GM21447 (cell line): ENCODE measurements around the gene COG3.

Experiments used
- ATAC-seq: cut with Tn5 transposase; IDR thresholded peaks from one replicate; pipeline ENCODE4 v1.9.1; 2021; ENCODE audit not compliant: unreplicated experiment

The COG3 gene

DNA sequence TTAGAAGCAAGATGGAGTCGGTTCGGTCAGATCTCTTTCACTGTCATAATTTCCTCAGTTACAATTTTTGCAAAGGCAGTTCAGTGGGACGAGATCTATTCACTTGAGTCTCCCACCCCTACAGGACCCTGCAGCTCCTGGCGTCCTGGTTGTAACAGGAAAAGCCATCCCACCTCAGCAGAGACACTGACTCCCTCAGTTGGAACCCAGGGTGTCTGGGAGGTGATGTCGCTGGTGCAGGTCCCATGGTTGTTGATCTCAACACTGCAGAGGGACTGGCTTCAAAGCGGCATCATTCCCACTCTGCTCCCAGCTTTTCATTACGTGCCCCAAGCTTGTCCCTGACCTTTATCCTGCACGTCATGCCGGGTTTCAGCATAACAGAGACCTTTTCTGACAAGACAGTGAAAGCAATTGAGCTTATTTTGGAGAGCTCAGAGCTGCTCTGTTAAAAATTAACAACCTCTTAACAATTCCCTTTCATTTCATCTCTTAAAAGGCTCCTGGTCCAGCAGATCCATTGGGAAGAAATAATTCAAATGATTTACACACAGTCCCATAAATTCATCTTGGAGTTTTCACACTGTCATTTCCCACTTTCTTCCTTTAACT is 17.6 kb upstream of the COG3 start:
- ATAC-seq: no peak

DNA sequence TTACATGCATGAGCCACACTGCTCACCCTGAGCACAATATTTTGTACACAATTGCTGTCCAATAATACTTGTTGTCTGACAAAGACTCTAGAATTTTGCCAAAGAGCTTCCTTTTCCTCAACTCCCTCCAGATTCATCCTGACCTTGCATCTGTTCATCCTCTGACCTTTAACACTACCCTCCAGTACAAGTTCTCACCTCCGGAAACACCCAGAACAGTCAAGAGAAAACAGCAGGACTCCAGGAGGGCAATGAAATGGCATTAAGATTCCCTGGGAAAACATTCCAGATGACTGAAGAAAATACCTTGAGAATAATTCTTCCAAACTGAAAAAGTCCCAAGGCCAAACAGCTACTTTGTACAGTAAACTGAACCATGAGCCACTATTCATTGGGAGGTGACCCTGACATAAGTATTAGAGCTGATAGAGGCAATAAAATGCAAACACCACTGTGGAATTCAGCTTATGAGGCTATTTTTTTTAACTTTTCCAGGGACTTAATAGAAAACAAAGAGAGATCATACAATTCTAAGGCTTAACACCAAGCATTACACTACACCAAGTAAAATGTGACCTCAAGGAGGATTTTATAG is 15.7 kb upstream of the COG3 start:
- ATAC-seq: no peak

DNA sequence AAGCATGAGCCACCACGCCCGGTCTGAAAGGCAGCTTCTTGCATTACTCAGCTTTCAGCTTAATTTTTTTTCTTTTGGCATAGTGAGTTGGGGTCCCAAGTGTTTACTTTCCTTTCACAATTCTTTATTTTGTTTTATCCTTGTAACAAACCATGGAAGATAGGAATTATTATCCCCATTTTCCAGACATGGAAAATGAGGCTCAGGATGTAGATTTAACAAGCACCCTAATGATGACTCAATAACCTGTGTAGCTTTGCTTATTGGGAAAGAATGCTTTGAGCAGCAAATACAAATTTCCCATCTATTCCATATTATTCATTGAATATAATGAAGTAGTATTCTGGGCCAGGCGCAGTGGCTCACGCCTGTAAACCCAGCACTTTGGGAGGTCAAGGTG is 13.5 kb upstream of the COG3 start:
- no peak for ATAC-seq

DNA sequence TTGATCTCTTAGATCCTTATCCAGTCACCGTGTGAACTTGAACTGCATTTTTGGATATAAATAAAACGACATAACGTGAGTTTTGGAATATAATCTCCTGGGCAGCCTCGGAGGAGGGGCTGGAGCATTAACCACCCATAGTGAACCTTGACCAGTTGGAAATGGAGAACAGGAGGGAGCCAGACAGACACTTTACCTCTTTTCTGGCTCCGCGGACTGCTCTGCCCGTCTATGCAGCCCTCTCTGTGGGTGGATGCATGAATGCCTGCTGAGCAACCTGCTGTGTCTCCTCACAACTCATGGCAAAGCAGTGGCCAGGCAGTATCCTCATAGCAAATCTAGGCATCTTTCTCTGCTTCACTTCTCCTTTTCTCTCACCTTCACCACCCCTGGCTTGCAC is 10.5 kb upstream of the COG3 start:
- ATAC-seq: no peak

DNA sequence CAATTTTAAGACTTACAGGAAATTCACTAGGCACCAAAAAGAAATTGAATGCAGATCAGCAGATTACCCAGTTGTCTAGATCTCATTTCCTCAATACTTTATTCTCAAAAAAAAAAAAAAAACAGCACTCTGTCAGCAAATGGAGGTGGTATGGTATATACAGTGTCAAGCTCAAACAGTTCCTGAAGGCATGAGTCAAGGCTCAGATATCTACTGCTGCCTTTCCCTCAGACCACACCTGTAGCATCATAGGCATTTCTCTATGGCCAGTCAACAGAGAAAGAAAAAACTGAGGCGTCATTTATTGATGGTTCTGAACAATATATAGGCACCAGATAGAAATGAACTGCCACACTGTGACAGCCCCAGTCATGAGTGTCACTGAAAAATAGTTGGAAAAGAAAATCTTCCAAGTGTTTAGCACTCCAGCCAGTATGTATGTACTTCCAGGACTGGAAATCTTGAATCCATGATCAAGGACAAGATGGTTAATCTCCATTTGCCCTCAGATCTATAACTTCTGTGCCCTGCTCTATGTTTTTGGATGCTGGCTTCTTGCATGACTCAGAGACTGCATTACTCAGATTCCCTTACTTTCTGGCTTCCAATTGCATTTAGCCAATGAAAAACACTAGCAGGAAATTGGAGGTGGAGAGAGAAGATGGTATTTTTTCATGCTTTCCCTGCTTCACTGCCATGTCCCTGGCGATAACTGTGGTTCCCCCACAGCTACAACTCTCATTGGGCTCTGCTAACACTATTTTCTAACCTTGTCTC is 8.4 kb upstream of the COG3 start:
- no peak for ATAC-seq

DNA sequence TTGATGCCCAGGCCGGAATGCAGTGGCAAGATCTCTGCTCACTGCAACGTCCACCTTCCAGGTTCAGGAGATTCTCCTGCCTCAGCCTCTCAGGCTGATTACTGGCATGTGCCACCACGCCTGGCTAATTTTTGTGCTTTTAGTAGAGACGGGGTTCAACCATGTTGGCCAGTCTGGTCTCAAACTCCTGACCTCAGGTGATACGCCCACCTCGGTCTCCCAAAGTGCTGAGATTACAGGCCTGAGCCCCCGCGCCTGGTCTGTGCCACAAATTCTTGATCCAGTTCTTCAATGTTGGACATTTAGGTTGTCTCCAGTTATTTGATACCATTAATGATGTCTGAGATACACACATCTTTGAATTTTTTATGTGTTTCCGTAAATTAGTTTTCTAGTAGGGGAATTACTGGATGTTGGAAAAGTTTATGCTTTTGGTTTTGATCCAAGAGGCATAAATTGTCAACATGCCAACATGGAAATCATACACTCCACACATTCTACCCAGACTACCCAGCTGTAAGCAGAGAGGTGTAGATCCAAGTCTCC is 525 bp upstream of the COG3 start:
- no peak for ATAC-seq

DNA sequence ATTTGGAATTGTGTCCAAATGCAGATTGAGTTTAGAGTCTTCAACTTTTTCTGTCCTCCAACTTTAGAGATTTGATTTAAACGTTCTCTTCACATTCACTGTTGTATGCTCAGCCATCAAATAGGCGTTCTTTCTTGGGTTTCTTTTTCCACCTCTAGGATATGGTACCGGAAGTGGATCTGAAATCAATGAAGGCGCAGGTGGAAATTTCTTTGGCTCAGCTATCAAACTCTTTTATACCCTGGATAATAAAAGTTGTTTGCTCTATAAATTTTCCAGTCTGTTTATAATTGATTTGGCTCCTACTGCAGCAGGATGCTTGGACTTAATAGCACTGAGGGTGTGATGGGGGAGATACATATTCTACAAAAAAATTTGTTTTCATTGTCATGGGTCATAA is 1.6 kb downstream of the COG3 start:
- ATAC-seq: no peak

DNA sequence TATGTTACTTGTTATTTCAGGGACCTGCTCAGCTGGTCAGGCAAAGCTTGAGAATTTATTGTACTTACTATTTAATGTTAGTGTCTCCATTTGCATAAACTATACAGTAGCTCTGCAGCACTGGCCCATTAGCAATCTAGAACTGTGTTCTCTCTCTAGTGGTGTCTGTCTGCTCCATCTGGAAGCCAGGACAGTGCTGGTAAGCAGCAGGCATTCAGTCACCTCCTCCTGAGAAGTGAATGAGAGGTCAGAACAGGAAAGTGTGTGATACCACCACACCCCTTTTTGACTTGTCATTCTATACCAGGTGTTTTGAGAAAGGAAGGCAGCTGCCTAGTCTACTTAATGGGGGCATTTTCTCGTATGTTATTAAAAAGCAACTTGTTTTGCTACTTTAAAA is 3.9 kb downstream of the COG3 start:
- ATAC-seq: no peak

DNA sequence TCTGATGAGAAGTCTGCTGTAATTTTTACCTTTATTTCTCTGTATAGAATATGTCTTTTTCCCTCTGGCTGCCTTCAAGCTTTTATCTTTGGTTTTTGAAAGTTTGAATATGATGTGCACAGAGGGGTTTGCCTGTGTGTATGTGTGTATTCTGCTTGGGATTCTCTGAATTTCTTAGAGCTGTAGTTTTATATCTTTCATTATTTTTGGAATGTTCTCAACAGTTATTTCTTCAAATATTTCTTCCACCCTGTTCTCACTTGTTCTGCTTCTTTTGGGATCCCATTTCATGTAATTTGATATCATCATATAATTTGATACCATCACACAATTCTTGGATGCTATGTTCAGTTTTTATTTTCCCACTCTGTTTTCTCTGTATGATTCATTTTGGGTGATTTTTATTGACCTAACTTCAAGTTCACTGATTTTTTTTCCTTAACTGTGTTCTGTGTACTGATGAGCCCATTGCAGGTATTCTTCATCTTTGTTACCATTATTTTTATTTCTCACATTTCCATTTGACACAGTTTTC is 7.5 kb downstream of the COG3 start:
- ATAC-seq: no peak

DNA sequence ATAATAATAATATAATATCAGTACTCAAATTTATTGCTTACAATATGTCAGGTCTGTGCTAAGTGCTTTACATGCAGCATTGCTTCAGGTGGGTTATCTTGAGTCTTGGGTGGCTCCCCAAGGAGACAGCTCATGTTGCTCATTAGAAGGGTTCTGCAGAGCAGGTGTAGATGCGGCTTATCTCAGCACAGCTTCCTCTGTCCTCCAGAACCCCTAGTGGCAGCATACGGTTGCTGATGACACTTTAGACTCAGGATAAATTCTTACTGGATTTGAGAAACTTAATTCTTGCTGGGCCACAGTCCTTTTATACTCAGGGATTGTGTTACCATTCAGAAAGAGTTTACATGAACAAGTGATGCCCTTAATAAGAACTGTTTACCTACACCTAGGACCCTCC is 8.9 kb downstream of the COG3 start:
- ATAC-seq: no peak

DNA sequence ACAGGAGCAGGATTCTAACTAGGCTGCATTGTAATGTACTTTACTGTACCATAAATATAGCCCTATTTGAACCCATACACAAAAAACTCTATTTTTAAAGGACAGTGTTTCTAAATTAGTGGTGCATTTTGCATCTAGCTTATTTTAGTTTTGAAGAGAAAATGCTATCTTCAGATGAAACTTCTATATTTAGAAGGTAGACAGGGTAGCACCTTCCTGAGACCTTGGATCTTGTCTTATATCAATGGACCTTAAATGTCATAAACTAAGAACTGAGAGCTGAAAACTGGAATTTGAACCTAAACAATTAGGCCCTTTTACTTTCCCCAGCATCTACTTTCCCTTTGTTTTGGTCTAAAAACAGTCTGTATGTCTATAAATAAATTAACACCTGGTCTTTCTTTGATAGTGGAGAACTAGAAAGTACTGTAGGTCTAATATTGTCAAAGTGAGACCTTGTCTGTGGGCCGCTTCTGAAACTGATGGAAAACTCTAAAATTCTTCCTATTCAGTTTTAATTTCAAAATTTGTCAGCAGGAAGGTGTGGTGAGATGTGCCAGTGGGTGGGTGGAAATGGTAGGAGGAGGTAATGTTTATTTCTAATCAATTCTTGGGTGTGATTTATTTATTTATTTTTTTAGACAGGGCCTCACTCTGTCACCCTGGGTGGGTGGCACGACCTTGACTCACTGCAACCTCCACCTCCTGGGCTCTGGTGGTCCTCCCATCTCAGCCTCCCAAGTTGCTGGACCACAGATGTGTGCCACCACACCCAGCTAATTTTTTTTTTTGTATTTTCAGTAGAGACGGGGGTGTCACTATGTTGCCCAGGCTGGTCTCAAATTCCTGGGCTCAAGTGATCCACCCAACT is 10.1 kb downstream of the COG3 start:
- ATAC-seq: no peak

DNA sequence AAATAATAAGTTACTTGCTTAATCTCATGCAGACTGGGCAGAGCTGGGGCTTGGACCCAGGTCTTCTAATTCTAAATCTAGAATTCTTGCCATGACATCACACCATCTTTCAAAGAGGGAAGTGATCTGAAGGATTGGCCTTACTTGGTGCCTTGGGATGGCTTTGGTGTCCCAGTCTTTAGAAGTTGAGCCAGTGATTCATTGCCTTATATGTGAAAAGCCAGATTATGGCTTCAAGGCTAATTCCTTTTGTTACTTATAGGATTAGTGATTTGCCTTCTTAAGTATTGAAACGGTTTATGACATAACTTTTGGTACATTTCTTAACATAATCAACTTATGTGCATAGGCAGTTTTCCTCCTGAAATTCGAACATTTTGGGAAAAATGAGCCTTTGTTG is 14.9 kb downstream of the COG3 start:
- no peak for ATAC-seq

DNA sequence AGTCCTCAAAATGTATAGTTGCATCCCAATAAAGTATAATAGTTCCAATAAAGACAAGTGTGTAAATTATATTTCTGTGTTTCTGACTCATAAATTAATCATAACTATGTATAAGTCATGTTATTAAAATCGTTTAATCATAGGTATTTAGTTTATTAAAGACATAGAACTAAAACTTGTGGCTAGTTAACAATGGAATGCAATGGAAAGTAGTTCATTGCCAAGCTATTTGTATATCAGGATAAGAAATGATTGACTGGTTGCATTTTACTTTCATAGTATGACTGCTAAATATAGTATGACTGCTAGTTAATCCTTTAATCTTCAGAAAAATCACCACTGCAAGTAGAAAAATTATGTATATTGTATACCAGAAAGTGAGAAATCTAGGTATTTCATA is 16.9 kb downstream of the COG3 start:
- no peak for ATAC-seq

DNA sequence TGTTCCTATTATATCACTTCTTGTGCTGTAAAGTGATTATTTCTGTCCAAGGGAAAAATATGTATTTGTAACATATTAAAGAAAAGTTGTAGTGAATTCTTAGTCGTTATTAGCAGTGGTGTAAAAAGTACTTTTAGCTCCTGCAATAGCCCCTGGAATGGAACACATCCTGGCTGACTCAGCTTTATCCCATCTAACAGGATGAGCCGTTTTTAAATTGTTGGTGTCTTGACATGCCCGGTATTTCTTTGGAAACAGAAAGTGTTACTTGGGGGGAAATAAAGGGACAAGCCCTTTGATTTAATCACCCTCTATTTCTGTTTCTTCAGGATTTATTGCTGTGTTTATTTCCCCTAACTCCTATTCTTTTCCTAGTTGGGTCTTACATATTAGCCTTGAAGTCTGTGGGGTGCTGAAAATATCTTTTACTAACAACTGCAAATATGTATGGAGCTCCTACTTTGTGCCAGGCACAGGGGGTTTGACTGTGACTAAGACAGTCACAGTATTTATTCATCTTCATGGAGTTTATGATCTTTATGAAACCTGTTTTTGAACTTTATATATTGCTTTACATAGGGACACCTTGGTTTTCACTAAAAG is 17.9 kb downstream of the COG3 start:
- ATAC-seq: no peak

DNA sequence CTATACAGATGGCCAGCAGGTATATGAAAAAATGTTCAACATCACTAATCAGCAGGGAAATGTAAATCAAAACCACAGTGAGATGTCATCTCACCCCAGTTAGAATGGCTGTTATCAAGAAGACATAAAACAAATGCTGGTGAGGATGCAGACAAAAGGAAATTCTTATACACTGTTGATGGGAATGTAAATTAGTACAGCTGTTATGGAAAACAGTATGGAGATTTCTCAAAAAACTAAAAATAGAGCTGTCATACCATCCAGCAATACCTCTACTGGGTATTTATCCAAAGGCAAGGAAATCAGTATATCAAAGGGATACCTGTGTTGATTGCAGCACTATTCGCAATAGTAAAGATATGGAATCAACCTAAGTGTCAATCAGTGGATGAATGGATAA is 22.9 kb downstream of the COG3 start:
- ATAC-seq: no peak

DNA sequence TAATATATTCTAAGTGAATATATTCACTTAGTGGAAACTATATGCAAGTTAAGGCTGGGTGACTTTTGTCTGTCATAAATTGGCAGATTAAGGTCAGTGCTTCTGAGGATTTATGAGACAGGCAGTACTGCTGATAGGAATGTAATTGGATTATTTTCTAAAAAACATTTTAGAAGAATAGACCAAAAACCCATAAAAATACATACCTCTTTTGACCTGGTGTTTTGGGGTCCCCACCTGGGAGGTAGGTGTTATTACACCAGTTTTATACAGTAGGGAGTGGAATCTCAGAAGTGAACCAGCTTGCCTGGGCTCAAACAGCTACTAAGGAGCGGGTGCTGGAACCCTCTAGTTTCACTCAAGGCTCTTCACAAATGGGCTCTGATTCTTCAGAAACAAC is 25.3 kb downstream of the COG3 start:
- ATAC-seq: no peak

DNA sequence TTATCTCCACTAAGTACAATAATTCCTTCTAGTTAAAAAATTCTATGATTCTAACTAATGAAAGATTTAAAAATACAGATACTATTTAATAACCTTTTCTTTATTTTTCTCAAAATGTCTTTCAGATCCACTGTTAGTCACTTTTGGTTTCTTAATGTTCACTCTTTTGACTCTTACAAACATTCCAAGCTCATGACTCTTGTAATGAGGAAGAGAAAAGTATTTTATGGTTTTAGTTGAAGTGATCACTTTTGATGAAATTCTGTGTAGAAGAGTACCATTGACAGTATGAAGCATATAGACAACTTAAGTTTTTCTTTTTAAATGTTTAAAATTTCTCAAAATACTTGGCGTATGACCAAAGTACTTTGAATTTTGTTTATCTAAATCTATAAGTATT is 27.8 kb downstream of the COG3 start:
- no peak for ATAC-seq

DNA sequence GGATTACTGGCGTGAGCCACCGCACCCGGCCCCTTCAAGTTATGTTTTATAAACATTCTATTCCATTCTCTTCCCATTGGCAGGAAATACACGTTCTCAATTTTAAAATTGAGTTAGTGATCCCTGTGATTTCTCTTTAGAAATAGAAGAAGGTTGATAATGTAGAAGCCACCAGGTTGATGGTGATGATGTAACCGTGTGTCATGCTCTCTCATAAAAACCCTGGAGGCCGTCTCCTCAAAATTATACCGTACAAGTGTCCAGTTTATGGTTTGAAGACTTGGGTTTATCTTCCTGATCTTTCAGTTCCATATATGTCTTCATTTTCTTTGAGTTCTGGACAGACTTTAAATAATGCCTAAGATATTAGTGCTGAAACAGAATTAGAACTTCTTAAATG is 32.2 kb downstream of the COG3 start:
- ATAC-seq: no peak

DNA sequence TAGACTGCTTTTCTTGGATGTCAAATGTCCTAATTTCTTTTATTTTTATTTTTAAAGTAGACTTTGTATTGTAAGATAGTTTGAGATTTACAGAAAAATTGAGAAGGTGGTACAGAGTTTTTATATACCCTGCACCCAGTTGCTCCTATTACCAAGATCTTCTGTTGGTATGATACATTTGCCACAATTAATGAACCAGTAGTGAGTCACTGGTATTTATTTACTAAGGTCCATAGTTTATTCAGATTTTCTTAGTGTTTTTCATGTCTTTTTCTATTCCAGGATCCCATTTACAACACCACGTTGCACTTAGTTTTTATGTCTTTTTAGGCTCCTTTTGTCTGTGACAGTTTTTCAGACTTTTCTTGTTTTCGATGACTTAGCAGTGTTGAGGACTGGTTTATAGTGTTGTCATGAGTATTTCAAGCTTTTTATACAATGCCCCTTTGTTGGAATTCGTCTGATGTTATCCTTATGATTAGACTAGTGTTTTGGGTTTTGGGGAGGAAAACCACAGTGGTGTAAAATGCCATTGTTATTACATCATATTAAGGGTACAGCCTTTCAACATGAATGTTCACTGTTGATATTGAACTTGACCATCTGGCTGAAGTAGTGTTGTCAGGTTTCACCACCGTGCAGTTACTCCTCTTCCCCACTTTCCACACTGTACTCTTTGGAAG is 35.9 kb downstream of the COG3 start:
- no peak for ATAC-seq

DNA sequence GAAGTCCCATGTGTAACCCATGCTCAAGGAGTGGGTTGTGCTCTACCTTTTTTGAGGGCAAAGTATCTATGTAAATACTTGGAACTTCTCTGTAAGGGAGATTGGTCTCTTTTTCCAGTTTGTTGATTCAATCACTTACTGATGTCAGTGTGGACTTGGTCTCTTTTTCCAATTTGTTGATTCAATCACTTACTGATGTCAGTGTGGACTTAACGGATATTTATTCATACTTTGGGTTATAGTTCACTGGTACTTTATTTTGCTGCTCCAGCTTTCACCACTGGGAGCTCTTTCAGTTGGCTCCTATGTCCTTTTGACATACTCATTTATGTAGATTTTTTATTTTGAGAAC is 36.4 kb downstream of the COG3 start:
- no peak for ATAC-seq
